HL-60 (cell line): ENCODE data around the gene SLC16A9.

ENCODE experiments used
- DNase-seq, 2 experiments: peaks; one replicate each; pipeline ENCODE4 v3.0.0-alpha.2; 2010 to 2020; ENCODE audit warnings: low read depth in 1 of 2, low spot score in 1 of 2
- H3K27ac ChIP-seq: fragments of 250-450 bp; sonication (Bioruptor Pico); replicated peaks from 2 replicates; pipeline ENCODE4 v1.5.1; 2020; ENCODE audit warnings: mild to moderate bottlenecking, moderate library complexity
- H3K27me3 ChIP-seq: fragments of 250-450 bp; sonication (Bioruptor Pico); 2 replicates; pipeline ENCODE4 v1.5.1; 2021; ENCODE audit warnings: mild to moderate bottlenecking, moderate library complexity; ENCODE audit not compliant: insufficient read depth, poor library complexity, severe bottlenecking
- H3K4me3 ChIP-seq: replicated peaks from 2 replicates; pipeline ENCODE4 v1.5.1; 2011; ENCODE audit warnings: mild to moderate bottlenecking, control low read depth, low read length; ENCODE audit not compliant: insufficient read depth
- CTCF ChIP-seq: IDR thresholded peaks from one replicate; pipeline ENCODE4 v1.5.1; 2011; ENCODE audit warnings: low read length, control low read depth, inconsistent platforms; ENCODE audit not compliant: insufficient read depth
- GABPA ChIP-seq: IDR thresholded peaks from 2 replicates; pipeline ENCODE4 v1.6.1; 2012; ENCODE audit warnings: low read depth
- POLR2AphosphoS5 ChIP-seq: IDR thresholded peaks from 2 replicates; pipeline ENCODE4 v1.6.1; 2012; ENCODE audit warnings: low read depth
- REST ChIP-seq: IDR thresholded peaks from 2 replicates; pipeline ENCODE4 v1.6.1; 2012; ENCODE audit warnings: low read depth; ENCODE audit not compliant: insufficient replicate concordance
- SPI1 ChIP-seq: IDR thresholded peaks from 2 replicates; pipeline ENCODE4 v1.6.1; 2012; ENCODE audit warnings: low read depth, mild to moderate bottlenecking, borderline replicate concordance

SLC16A9 gene

GRCh38 chr10:59711871-59712494 is 2.3 kb upstream of the SLC16A9 start:
- no peak for DNase-seq
- H3K4me3 ChIP-seq = no peak overlapping the region
- no peak overlapping the region for H3K27ac ChIP-seq
- peaks cover 3% of the 10 kb centered on the region for H3K27me3 ChIP-seq
- TF ChIP-seq REST = no peak
- no peak for TF ChIP-seq POLR2AphosphoS5
- TF ChIP-seq SPI1 = no peak
- TF ChIP-seq CTCF = no peak

GRCh38 chr10:59708816-59709394 is 745 bp downstream of the SLC16A9 start:
- no peak for TF ChIP-seq REST
- H3K27ac ChIP-seq = peak overlapping the region; percentile 62
- H3K27me3 ChIP-seq = peaks cover 3% of the 10 kb centered on the region
- H3K4me3 ChIP-seq = peak overlapping the region; percentile 47
- DNase-seq = peak in 1 of 2 experiments; percentile 5

GRCh38 chr10:59706851-59707797 is 2.5 kb downstream of the SLC16A9 start:
- peaks cover 3% of the 10 kb centered on the region for H3K27me3 ChIP-seq
- H3K4me3 ChIP-seq = no peak overlapping the region
- H3K27ac ChIP-seq = no peak overlapping the region
- DNase-seq = peak in 1 of 2 experiments; percentile 49
- TF ChIP-seq REST (no peak), POLR2AphosphoS5 (no peak), CTCF (no peak), SPI1 (peak; percentile 78), GABPA (no peak)
